Mucosa of stomach (tissue), 1 donor: Measurements from ENCODE around the gene LRRC49.
"Not testable (repeated sequence)": the region's sequence is repeated elsewhere in the genome, so short reads cannot be mapped to it uniquely, and the experiment has no call there.

ENCODE experiments used
- H3K27me3 ChIP-seq: one replicate; pipeline ENCODE4 v1.7.0; 2013; ENCODE audit warnings: mild to moderate bottlenecking, low read length; ENCODE audit not compliant: control insufficient read depth, insufficient read depth
- H3K36me3 ChIP-seq: one replicate; pipeline ENCODE4 v1.7.0; 2013; ENCODE audit warnings: low read length; ENCODE audit not compliant: control insufficient read depth, insufficient read depth
- H3K4me1 ChIP-seq: one replicate; pipeline ENCODE4 v1.7.0; 2013; ENCODE audit warnings: mild to moderate bottlenecking, low read length; ENCODE audit not compliant: control insufficient read depth, insufficient read depth
- H3K4me3 ChIP-seq: one replicate; pipeline ENCODE4 v1.7.0; 2013; ENCODE audit warnings: low read length
- H3K9ac ChIP-seq: one replicate; pipeline ENCODE4 v1.7.0; 2013; ENCODE audit warnings: mild to moderate bottlenecking, low read length, moderate library complexity
- H3K9me3 ChIP-seq: one replicate; pipeline ENCODE4 v1.7.0; 2013; ENCODE audit warnings: mild to moderate bottlenecking, low read length, moderate library complexity; ENCODE audit not compliant: control insufficient read depth
- donor health status: Pancreatic carcinoma.

LRRC49 gene

DNA sequence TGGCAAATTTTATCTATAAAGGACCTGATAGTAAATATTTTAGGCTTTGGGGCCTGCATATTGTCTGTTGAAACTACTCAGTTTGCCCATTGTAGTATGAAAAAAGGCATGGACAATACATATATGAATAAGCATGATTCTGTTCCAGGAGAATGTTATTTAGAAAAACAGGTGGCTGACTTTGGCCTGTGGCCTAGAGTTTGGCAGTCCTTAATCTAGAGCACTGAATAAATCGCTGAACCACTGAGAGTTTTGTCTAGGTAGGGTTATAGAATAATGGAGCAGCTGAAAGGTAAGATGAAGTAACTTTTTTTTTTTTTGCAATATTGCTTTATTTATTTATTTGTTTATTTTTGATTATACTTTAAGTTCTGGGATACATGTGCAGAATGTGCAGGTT, 75.0 kb downstream of the LRRC49 start:
- peaks cover 6% of the 10 kb centered on the region for H3K4me1 ChIP-seq
- H3K9me3 ChIP-seq, result no peaks in the 10 kb centered on the region
- no peak overlapping the region for H3K4me3 ChIP-seq
- H3K9ac ChIP-seq, result no peak overlapping the region
- no peaks in the 10 kb centered on the region for H3K36me3 ChIP-seq
- no peaks in the 10 kb centered on the region for H3K27me3 ChIP-seq

DNA sequence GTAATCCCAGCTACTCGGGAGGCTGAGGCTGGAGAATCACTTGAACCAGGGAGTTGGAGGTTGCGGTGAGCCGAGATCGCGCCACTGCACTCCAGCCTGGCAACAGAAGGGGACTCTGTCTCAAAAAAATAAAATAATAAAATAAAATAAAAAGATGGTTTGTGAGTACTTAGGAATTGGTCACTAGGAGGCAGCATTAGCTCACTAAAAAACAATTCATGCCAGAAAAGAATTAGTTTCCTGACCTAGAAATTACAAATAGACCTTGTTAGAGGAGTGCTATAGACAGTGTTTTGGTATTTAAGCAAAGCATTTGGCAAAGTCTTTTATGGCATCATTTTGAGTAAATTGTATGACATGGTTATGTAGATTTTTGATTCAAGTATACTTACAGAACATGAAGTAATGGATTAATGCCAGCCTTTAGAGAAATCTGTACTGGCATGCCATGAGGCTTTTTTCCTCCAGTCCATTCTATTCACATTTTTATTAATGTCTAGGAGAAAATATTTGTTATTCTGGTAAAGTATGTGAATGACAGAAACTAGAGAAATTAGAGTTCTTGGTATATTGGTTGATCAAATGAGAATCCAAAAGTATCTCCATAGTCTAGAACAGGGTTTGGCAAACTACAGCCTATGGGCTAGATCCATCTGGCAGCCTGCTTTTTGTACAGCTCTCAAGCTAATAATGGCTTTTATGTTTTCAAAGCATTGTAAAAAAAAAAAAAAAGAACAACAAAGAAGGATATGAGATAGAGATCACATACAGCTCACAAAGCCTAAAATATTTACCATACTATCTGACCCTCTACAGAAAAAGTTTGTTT, 81.6 kb downstream of the LRRC49 start:
- H3K4me1 ChIP-seq, result no peaks in the 10 kb centered on the region
- no peak overlapping the region for H3K4me3 ChIP-seq

DNA sequence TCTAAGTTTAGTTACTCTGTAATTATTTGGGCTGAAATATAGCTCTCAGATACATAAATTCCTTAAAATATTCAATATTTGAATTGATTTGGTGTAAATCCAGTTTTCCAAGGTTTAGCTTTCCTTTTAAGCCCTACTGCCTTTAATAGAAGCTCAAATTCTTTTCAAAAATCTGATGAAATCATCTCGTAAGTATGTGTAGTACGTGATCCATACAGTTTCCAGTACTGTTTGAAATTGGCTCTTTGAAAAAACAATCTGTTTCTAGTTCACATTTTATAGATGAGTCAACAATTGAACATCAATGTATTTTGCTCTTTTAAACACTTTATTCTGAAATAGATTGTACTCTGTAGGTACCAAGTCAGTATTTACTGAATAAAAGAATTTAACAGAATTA, 84.2 kb downstream of the LRRC49 start:
- no peaks in the 10 kb centered on the region for H3K27me3 ChIP-seq
- H3K4me3 ChIP-seq, result no peak overlapping the region
- H3K36me3 ChIP-seq, result no peaks in the 10 kb centered on the region
- H3K9me3 ChIP-seq, result no peaks in the 10 kb centered on the region
- no peak overlapping the region for H3K9ac ChIP-seq
- H3K4me1 ChIP-seq, result no peaks in the 10 kb centered on the region

More for the DNA sequence above, 81.6 kb downstream of the LRRC49 start:
- H3K9ac ChIP-seq, result no peak overlapping the region
- H3K27me3 ChIP-seq, result no peaks in the 10 kb centered on the region
- no peaks in the 10 kb centered on the region for H3K36me3 ChIP-seq
- H3K9me3 ChIP-seq, result no peaks in the 10 kb centered on the region

GRCh38 chr15:70995383-70995970, 102.9 kb downstream of the LRRC49 start:
- no peaks in the 10 kb centered on the region for H3K36me3 ChIP-seq
- no peaks in the 10 kb centered on the region for H3K27me3 ChIP-seq
- no peak overlapping the region for H3K4me3 ChIP-seq
- no peaks in the 10 kb centered on the region for H3K9me3 ChIP-seq
- no peaks in the 10 kb centered on the region for H3K4me1 ChIP-seq
- no peak overlapping the region for H3K9ac ChIP-seq

GRCh38 chr15:70998319-70998718, 105.7 kb downstream of the LRRC49 start:
- H3K9me3 ChIP-seq, result no peaks in the 10 kb centered on the region
- H3K36me3 ChIP-seq, result no peaks in the 10 kb centered on the region
- no peaks in the 10 kb centered on the region for H3K4me1 ChIP-seq
- H3K9ac ChIP-seq, result no peak overlapping the region
- H3K27me3 ChIP-seq, result no peaks in the 10 kb centered on the region
- H3K4me3 ChIP-seq, result no peak overlapping the region

GRCh38 chr15:71002316-71002715, 109.7 kb downstream of the LRRC49 start:
- Histone ChIP-seq H3K36me3 (no peaks in the 10 kb centered on the region), H3K4me1 (no peaks in the 10 kb centered on the region), H3K9ac (no peak overlapping the region), H3K27me3 (no peaks in the 10 kb centered on the region), H3K9me3 (no peaks in the 10 kb centered on the region), H3K4me3 (no peak overlapping the region)

DNA sequence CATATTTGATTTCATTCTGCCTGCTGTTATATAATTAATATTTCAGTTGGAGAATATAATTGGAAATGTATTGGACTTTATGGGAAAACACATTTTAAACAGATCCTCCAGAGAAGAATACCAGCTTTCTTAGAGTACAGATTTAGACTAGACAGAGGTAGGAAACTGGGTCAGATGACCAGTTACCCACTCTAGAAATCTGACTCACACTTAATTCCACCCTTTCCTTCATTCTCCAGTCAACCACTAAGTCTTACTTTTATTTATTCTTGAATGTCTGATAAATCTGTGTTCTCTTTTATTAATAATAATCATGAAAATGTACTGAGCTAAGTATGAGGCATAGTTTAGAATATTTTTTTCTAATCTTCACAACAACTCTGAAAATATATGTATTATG, 110.7 kb downstream of the LRRC49 start:
- H3K36me3 ChIP-seq, result no peaks in the 10 kb centered on the region
- no peaks in the 10 kb centered on the region for H3K9me3 ChIP-seq
- H3K4me1 ChIP-seq, result no peaks in the 10 kb centered on the region
- H3K27me3 ChIP-seq, result no peaks in the 10 kb centered on the region
- H3K4me3 ChIP-seq, result no peak overlapping the region
- no peak overlapping the region for H3K9ac ChIP-seq

- H3K36me3 ChIP-seq, H3K27me3 ChIP-seq, H3K4me1 ChIP-seq, H3K9me3 ChIP-seq, H3K9ac ChIP-seq, H3K4me3 ChIP-seq: not testable (repeated sequence)
Measured at GRCh38 chr15:71004506-71004905, 111.9 kb downstream of the LRRC49 start.

- Histone ChIP-seq H3K9ac (no peak overlapping the region), H3K27me3 (no peaks in the 10 kb centered on the region), H3K4me3 (no peak overlapping the region), H3K36me3 (no peaks in the 10 kb centered on the region), H3K9me3 (no peaks in the 10 kb centered on the region), H3K4me1 (no peaks in the 10 kb centered on the region)
Measured at GRCh38 chr15:71005895-71006294, 113.3 kb downstream of the LRRC49 start.

DNA sequence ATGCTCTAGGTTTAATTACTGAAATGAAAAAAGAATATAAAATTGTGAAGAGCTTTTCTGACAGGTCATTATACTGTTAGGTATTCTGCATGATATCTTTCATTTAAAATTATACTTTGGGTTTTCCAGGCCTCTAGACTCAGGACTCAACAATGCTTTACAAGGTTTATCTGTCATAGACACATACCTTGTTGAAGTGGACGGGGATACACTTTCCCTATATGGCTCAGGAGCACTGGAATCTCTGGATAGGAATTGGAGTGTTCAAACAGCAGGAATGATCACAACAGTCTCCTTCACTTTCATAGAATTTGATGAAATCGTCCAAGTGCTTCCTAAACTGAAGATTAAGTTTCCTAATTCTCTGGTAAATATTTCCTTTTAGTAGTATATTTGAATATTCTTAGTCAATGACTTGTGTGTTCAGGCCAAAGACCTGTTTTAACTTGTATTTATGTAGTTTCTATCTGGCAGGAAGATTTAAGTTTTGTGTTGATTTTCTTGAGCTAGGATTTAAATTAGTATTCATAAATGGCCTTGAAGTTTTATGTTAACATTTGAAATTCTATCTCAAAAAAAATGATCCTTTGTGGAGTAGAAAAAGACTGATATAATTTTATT, 115.7 kb downstream of the LRRC49 start:
- no peaks in the 10 kb centered on the region for H3K36me3 ChIP-seq

GRCh38 chr15:71010472-71010871, 117.8 kb downstream of the LRRC49 start:
- no peaks in the 10 kb centered on the region for H3K27me3 ChIP-seq
- H3K36me3 ChIP-seq, result no peaks in the 10 kb centered on the region
- no peaks in the 10 kb centered on the region for H3K4me1 ChIP-seq
- H3K4me3 ChIP-seq, result no peak overlapping the region
- no peaks in the 10 kb centered on the region for H3K9me3 ChIP-seq
- H3K9ac ChIP-seq, result no peak overlapping the region

More for the DNA sequence above, 115.7 kb downstream of the LRRC49 start:
- Histone ChIP-seq H3K4me1 (no peaks in the 10 kb centered on the region), H3K27me3 (no peaks in the 10 kb centered on the region), H3K9me3 (no peaks in the 10 kb centered on the region), H3K9ac (no peak overlapping the region), H3K4me3 (no peak overlapping the region)

GRCh38 chr15:71010997-71011396, 118.4 kb downstream of the LRRC49 start:
- H3K27me3 ChIP-seq, result no peaks in the 10 kb centered on the region
- H3K9ac ChIP-seq, result no peak overlapping the region
- H3K4me3 ChIP-seq, result no peak overlapping the region
- H3K4me1 ChIP-seq, result no peaks in the 10 kb centered on the region
- no peaks in the 10 kb centered on the region for H3K36me3 ChIP-seq
- no peaks in the 10 kb centered on the region for H3K9me3 ChIP-seq
